Cortex of kidney (tissue), 1 donor: ENCODE measurements around the gene ZC3H12A.

Source experiments
- DNase-seq: peaks from one replicate; lab custom pipeline; 2025; lab: John Stamatoyannopoulos, UW

The ZC3H12A gene

DNA sequence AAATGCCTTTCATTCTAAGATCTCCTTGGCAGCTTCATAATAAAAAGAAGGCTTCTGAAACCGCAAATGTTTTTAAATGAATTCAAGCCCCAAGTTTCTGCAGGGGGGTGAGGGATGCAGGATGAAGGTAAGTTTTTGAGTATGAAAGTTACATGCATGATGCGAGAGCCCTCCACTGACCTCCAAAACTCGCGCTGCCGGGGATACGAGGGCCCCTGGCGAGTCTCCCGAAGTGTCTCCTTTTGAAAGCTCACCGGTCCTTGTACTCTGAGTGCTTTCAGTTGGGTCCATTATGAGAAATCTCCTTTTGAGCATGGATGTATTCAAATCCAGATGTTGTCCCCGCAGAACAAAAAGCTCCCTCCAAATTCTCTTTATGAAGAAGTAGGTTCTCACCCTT, 18.9 kb upstream of the ZC3H12A start:
- DNase-seq, result no peak

- DNase-seq, result no peak
Observed at GRCh38 chr1:37456614-37457013, 17.8 kb upstream of the ZC3H12A start.

DNA sequence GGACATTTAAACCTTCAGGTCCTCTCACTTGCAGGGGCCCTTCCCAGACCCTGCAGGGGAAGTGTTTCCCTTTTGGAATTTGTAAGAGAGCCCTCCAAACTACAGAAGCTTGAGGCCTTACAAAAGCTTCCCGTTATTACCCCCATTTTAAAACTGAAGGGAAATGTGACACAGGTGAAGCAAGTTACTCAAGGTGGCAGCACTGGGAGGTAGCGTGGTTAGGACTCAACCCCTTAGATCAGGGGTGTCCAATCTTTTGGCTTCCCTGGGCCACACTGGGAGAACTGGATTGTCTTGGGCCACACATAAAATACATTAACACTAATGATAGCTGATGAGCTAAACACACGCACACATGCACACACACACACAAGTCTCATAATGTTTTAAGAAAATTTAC, 15.8 kb upstream of the ZC3H12A start:
- DNase-seq, result no peak

DNA sequence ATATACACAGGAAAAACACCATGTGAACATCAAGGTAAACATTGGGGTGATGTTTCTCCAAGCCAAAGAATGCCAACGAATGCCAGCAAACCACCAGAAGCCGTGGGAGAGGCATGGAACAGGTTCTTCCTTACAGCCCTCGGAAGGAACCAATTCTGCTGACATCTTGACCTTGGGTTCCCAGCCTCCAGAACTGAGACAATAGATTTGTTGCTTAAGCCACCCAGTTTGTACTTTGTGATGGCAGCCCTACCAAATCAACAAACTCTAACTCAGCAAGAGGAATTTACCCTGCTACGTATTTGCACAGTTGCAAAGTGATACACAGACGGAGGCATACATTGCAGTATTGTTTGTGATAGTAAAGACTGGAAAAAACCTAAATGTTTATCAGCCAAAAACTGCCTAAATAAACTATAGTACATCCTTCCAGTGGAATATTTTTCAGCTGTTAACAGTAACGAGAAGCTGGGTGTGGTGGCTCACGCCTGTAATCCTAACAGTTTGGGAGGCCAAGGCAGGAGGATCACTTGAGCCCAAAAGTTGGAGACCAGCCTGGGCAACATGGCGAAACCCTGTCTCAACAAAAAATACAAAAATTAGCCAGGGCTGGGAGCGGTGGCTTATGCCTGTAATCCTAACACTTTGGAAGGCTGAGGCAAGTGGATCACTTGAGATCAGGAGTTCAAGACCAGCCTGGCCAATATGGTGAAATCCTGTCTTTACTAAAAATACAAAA, 12.5 kb upstream of the ZC3H12A start:
- no peak for DNase-seq

DNA sequence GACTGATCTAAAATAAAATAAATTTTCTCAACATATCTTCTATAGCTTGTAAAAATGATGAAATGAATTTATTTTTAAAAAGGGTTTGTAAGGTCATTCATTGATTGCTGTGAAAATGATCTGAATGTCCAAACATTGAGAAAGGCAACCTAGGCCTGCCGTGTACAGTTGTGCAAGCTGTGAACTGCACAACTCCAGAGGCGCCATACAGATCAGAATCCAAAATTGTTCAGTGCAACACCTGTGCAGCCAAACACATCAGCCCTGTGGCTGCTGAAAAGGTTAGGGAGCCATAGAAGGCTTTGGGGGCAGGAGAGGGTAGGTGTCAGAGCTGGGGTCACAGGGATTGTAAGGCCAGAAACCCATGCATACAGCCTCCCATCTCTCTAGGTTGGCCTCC, 9.9 kb upstream of the ZC3H12A start:
- no peak for DNase-seq

- DNase-seq, result no peak
Observed at GRCh38 chr1:37465593-37466517, 8.5 kb upstream of the ZC3H12A start.

DNA sequence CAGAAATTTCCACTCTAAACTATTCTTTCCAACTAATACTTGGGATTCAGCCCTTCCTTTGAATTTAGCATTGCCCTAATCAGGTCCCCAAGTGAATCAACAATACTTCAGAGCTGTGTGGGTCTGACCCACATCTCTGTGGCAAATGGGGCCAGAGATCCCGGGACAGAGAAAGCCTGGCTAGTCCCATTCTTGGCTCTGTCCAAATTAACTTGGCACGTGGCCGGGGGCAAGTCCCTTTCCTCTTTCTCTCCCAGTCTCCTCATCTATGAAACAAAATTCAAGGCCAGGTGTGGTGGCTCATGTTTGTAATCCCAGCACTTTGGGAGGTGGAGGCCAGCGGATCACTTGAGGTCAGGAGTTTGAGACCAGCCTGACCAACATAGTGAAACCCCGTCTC, 6.3 kb upstream of the ZC3H12A start:
- no peak for DNase-seq

GRCh38 chr1:37469386-37469785, 5.0 kb upstream of the ZC3H12A start:
- no peak for DNase-seq

- no peak for DNase-seq
Observed at GRCh38 chr1:37471345-37472231, 2.8 kb upstream of the ZC3H12A start.

GRCh38 chr1:37472281-37472680, 2.1 kb upstream of the ZC3H12A start:
- DNase-seq, result no peak

DNA sequence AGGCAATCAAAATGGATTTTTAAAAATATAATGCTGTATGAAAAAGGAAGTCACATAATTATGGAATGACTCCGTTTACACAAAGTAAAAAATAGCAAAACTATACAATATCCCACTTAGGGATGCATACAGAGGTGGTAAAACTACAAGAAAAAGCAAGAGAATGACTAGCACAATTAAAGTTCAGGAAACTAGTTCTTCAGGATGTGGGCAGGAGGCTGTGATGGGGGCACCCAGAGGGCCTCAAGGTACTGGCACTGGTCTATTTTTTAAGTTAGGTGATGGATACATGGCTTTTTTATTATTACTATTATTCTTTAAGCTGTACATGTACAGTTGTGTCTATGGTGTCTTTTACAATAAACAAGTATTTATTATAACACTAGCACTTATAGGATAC, 1.4 kb upstream of the ZC3H12A start:
- DNase-seq, result no peak

DNA sequence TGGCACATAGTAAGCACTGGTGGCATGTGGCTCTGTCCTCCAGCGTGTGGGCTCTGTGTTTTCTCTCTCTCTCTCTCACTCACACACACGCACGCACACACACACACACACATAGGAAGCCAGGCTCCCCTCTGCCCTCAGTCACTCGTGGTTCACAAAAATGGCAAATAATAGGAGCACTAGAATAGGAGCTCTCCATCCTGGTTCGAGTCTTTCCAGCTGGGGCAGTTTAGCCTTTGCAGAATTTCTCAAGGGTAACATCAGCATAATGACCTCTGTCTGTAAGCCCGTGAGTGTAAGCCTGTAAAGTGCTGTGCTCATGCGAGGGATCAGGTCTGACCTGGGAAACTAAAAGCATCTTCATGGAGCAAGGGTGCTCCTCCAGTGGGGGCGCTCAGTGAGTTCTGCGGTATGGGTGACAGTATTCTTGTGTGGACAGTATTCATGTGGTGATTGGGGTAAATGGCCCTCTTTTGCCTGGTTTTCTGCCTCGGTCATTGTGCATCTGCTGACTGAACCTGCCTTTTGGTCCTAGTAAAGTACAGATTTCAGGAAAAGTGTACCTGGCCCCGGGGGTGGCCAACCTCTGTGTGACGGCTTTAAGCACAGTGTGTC, 842 bp upstream of the ZC3H12A start:
- no peak for DNase-seq

DNA sequence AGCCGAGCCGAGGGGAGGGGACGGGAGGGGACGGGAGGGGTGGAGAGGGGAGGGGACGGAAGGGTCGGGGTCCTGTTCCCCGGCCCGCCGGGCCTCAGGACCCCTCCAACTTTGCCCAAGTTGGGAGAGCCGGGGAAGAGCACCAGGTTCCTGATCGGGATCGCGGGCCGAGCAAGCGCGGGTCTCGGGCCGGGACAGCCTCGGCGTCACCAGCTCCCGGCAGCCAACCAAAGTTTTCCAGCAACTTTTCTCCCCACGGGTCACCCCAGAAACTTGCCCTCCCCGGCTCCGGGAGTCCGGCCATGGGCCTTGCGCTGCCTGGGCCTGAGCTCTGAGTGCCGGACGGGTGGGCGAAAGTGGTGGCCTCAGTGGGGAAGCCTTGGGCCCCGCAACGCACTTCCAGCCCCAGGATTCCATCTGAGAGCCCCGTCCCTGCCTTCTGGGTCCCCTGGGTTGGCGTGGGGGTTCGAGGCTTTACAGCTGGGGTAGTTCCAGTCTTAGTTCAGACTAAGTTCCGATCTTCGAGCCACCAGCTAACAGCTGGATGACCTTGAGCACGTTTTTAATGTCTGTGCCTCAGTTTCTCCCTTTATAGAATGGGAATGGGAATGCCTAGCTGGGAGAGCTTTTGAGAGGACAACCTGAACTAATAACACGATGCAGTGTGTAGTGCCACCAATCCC, 458 bp downstream of the ZC3H12A start:
- DNase-seq, result no peak

DNA sequence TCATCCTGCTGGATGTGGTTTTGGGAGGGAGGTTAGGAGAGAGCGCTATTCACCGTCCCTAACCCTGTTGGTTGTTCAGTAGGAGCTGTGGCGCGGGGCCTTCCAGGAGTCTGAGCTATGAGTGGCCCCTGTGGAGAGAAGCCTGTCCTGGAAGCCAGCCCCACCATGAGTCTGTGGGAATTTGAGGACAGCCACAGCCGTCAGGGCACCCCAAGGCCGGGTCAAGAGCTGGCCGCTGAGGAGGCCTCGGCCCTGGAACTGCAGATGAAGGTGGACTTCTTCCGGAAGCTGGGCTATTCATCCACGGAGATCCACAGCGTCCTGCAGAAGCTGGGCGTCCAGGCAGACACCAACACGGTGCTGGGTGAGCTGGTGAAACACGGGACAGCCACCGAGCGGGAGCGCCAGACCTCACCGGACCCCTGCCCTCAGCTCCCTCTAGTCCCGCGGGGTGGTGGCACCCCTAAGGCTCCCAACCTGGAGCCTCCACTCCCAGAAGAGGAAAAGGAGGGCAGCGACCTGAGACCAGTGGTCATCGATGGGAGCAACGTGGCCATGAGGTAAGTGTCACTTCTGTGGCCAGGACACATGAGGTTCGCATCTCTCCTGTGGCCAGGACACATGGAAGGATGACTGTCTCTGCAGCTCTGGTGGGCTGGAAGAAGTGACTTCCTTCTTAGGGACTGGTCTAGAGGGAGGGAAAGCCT, 1.2 kb downstream of the ZC3H12A start:
- no peak for DNase-seq

DNA sequence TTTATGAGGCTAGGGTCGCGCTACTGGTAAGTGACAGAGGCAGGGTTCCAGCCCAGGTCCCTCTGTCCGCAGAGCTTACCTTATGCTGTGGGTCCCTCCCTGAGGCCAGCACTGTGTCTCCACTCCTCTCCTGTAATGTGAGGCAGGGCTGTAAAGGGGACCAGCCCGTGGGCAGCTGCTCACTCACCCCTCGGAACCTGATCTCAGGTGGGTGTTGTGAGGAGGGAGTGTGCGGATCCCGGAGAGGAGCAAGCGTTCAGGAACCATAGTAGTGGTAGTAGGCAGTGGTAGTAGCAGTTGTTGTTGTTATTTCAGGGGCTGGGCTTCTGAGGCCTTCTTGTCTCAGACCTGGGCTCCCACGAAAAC, 1.7 kb downstream of the ZC3H12A start:
- no peak for DNase-seq

GRCh38 chr1:37476460-37477197, 2.2 kb downstream of the ZC3H12A start:
- no peak for DNase-seq

DNA sequence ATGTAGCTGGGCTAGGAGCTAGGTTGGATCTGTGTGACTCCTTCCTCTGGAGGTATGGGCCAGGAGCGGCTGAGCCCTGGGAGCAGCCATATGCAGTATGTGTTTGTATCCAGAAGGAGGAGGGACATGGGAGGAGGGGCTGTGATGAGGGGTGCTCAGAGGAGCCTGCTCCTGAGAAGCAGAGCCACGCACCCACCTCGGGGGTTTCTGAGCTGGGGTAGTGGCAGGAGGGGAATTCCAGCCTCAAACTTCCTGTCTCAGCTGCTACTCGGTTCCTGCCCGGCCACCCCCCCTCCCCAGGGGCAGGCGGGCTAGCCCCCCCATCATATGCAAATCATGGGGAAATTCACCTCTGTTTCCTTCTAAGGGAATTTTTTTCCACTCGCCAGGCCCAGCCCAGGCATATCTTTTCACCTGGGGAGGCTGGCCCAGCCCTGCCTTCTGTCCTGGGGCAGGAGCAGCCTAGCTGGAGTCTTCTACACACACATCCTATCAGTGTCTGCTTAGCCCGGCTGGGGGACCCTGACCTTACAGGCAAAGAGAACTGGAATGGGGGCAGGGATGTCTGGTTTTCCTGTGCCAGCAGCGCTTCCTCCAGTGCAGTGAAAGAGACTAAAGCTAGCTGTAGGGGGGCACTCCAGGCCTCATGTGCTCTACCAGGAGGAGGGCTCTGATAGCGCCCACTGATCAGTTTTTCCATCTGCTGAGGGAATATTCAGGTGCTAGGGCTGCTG, 3.0 kb downstream of the ZC3H12A start:
- no peak for DNase-seq

GRCh38 chr1:37477946-37478345, 3.6 kb downstream of the ZC3H12A start:
- DNase-seq, result no peak

GRCh38 chr1:37478451-37478881, 4.1 kb downstream of the ZC3H12A start:
- DNase-seq, result no peak
